GM20000 (cell line): ENCODE data around the gene CFAP97D2.
"Not testable (repeated sequence)": the region's sequence is repeated elsewhere in the genome, so short reads cannot be mapped to it uniquely, and the experiment has no call there.

Experiments used
- DNase-seq: peaks from one replicate; pipeline ENCODE4 v3.0.0; 2012; ENCODE audit warnings: low spot score
- CTCF ChIP-seq: IDR thresholded peaks from 2 replicates; pipeline ENCODE4 v1.5.1; 2012; ENCODE audit warnings: mild to moderate bottlenecking, control low read depth; ENCODE audit errors: extremely low read depth, missing control alignments

The CFAP97D2 gene

GRCh38 chr13:114164681-114165429, 14.2 kb upstream of the CFAP97D2 start:
- no peak for TF ChIP-seq CTCF
- no peak for DNase-seq

DNA sequence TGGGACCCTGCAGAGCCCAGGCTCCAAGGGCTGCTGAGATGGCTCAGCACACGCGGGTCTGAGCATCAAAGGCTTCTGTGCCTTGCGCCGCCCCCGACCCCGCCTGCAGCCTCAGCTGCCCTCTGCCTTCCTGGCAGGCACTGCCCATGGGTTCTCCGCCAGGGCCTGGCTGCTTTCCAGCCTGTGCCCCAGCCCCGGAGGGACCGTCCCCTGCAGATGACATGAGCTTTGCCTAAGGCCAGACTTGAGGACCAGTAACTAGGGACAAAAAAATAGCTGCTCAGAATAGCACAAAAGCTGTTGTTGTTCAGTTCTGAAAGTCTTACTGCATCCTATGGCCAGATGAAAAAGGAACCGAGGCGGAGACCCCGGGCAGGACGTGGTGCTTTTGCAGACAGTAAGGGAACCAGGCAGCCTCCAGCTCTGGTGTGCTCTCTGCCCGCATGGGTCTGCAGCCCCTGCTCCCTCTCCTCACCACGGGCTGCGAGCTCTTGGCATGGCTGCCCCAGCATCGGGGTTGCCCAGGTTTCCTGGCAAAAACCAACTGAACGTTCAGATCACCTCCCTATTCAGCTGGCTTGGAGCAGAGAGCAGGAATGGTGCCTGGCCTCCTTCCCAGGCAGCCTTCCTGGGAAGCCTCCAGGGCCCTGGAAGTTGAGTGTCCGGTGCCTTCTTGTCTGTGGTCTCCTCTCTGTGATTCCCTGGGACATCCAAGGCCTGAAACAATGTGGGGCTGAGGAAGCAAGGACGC, 12.5 kb upstream of the CFAP97D2 start:
- no peak for TF ChIP-seq CTCF
- no peak for DNase-seq

DNA sequence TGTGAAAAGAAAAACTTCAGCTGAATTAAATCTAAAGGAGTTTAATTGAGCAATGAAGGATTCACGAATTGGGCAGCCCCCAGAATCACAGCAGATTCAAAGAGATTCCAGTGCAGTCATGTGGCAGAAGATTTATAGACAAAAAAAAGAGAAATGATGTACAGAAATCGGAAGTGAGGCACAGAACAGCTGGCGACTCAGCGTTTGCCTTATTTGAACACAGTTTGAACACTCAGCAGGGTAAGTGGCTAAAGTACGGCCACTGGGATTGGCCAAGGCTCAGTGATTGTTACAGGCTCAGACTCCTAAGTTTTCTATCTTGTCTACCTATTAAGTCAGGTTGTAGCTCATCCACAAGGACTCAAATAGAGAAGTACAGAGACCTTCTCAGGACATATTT, 11.6 kb upstream of the CFAP97D2 start:
- no peak for DNase-seq
- no peak for TF ChIP-seq CTCF

DNA sequence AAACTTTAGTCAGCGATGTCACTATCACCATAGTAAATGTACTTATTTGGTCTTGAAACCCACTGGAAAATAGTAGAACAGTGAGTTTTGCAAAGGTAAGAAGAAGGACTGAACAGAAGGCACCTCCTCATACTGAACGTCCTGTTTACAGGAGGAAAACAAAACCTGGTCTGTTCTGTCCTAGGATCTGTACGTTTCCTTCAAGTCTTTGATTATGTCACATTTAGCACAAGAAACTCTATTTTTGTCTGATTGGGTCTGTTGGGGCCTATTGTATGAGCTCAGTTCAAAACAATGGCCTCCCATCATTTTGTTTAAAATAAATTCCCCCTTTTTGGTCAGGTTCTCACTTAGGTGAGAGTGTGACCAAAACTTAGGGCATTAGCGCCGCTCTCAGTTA, 11.2 kb upstream of the CFAP97D2 start:
- DNase-seq = no peak
- no peak for TF ChIP-seq CTCF

DNA sequence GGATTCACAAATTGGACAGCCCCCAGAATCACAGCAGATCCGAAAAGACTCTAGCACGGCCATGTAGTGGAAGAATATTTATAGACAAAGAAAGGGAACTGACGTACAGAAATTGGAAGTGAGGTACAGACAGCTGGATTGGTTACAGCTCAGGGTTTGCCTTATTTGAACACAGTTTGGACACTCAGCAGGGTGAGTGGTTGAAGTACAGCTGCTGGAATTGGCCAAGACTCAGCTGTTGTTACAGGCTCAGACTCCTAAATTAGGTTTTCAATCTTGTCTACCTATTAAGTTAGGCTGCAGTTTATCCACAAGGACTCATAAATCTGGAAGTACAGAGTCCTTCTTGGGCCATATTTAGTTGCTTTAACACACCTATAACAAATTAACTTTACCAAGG, 5.8 kb upstream of the CFAP97D2 start:
- no peak for TF ChIP-seq CTCF
- DNase-seq = no peak

DNA sequence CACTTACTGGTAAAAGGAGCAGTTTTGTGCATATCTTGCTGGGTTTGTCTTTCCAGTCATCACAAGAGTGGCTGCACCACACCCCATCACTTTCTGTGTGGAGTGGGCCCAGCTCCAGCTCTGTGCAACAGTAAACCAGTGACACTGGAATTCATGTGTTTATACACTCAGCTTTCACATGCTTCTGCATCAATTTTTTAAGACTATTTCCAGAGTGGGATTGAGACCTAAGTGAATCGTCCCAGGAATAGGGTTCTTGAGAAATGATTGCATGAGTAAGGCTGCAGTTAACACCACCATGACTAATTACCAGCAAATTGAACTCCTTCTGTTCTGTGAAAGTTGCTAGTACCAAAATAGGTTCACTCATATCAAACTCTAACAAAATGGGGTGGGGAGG, 5.3 kb upstream of the CFAP97D2 start:
- TF ChIP-seq CTCF = no peak
- DNase-seq = no peak

GRCh38 chr13:114174529-114174961, 4.5 kb upstream of the CFAP97D2 start:
- TF ChIP-seq CTCF = no peak
- no peak for DNase-seq

DNA sequence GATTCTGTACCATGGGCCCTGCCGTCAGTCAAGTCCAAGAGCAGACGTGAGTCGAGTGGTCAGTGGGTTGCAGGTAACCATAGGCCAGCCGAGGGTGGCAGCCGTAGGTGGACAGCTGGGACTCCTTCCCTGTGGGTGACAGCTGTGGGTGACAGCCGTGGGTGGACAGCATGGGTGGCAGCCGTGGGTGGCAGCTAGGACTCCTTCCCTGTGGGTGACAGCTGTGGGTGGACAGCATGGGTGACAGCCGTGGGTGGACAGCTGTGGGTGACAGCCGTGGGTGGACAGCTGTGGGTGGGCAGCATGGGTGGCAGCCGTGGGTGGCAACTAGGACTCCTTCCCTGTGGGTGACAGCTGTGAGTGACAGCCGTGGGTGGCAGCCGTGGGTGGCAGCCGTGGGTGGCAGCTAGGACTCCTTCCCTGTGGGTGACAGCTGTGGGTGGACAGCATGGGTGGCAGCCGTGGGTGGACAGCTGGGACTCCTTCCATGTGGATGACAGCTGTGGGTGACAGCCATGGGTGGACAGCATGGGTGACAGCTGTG, 2.6 kb upstream of the CFAP97D2 start:
- not testable (repeated sequence) for DNase-seq
